Left lobe of liver (tissue), 2 donors: ENCODE measurements around the gene EPHA4. TPM values are rescaled to one million over a fixed set of nuclear protein-coding genes. Genes with fewer than 3 reads are reported as not detected.

Experiments used
- ATAC-seq: fragments of 200-7000 bp; cut with Tn5 transposase; one replicate; pipeline ENCODE4 v1.9.1; 2020; ENCODE audit warnings: mild to moderate bottlenecking, moderate library complexity
- DNase-seq: peaks from one replicate; pipeline ENCODE4 v3.0.0-alpha.2; 2020; ENCODE audit warnings: low spot score
- total RNA-seq: library from RNA; stranded (reverse); gene quantifications from one replicate; pipeline ENCODE4 v1.2.1, GENCODE V29; 2021
- donor health status: DM: no; HTN: no; CAD: no; lungs with moderate emphysema.
- donor health status: DM: no; HTN: yes; CAD: no.

EPHA4 gene
- total RNA-seq, 1 donor from 2014 or later: 1.7 TPM

DNA sequence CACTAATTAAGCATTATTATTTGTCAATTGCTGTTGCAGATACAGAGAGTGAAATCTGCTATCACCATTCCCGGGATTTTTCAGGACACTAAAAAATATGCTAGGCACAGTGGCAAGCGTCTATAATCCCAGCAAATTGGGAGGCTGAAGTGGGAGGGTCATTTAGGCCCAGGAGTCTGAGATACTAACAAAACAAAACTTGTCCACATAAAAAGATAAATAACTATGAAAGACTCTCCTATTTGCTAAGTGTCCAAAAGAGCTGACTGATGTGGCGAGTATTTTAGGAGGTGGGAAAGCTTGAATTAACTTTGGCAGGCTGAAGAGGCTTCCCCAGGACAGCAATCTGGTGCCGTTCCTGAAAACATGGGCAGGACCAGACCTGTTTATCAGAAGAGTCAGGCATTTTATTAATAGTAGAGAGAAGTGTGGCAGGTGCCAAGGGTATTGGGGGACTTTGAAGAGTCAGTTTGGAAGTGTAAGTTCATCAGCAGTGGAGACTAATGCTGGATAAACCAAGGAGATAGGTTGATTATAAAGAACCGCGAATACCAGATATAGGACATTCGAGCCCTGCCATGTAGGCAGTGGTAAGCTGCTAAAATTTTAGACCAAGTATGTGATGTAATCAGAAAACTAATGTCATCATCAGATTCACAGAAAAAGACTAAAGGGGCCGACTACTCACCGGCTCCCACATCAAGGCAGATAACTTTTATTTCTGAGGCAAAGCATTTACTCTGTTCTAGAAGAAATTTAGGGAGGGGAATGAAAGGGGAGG is 201.8 kb downstream of the EPHA4 start:
- DNase-seq (no peak), ATAC-seq (no peak)
